ENCODE measurements around the gene EPB41L4A.

DNA sequence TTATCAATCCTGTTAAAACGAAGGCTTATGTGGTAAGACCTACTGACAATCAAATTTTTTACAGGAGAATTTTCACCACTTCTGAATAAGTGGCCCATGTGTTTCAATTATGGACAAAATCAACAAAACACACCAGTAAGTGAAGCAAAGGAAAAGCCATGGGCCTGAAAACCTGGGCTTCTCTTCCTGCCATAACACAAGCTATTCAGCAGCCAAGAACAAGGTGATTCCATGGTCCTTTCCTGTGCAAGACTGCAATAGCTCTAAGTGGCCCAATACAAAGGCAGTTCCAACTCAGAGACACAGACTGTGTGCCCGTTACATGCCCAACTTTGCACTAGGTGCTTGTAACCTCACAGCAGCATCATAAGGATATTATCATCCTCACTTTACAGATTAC, 168.5 kb downstream of the EPB41L4A start:
- TF ChIP-seq, protein P1, sequence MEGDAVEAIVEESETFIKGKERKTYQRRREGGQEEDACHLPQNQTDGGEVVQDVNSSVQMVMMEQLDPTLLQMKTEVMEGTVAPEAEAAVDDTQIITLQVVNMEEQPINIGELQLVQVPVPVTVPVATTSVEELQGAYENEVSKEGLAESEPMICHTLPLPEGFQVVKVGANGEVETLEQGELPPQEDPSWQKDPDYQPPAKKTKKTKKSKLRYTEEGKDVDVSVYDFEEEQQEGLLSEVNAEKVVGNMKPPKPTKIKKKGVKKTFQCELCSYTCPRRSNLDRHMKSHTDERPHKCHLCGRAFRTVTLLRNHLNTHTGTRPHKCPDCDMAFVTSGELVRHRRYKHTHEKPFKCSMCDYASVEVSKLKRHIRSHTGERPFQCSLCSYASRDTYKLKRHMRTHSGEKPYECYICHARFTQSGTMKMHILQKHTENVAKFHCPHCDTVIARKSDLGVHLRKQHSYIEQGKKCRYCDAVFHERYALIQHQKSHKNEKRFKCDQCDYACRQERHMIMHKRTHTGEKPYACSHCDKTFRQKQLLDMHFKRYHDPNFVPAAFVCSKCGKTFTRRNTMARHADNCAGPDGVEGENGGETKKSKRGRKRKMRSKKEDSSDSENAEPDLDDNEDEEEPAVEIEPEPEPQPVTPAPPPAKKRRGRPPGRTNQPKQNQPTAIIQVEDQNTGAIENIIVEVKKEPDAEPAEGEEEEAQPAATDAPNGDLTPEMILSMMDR (IDR thresholded peaks at IDR 0.05): no peak
- TF ChIP-seq POLR2AphosphoS5 (IDR thresholded peaks at IDR 0.05): no peak

Measured in breast epithelium (tissue), 3 donors.